Calu3 (cell line): ENCODE measurements around the gene IL17REL. TPM values are rescaled to one million over a fixed set of nuclear protein-coding genes. Genes with fewer than 3 reads are reported as not detected.

ENCODE experiments used
- BruUV-seq: library from RNA; stranded (reverse); fragments of 400-500 nt; replicated peaks from 2 replicates; lab custom pipeline; 2021; lab: Mats Ljungman, UMichigan
- CTCF ChIA-PET: fragments of 300-600 bp; sonication (Branson Sonifier 250); formaldehyde crosslinking; loops from one replicate; lab custom pipeline; 2022; ENCODE audit warnings: antibody characterized with exemption; lab: Charles Lee
- DNase-seq: peaks from one replicate; pipeline ENCODE4 v3.0.0; 2022
- H3K27ac Mint-ChIP-seq: one replicate; pipeline ENCODE4 v1.8.0; 2022; ENCODE audit warnings: mixed read lengths; ENCODE audit not compliant: unreplicated experiment
- H3K27me3 Mint-ChIP-seq: one replicate; pipeline ENCODE4 v1.8.0; 2022; ENCODE audit warnings: mixed read lengths; ENCODE audit not compliant: unreplicated experiment
- H3K36me3 Mint-ChIP-seq: one replicate; pipeline ENCODE4 v1.8.0; 2022; ENCODE audit warnings: mild to moderate bottlenecking, moderate library complexity, mixed read lengths; ENCODE audit not compliant: insufficient read depth, unreplicated experiment
- H3K4me1 Mint-ChIP-seq: one replicate; pipeline ENCODE4 v1.8.0; 2022; ENCODE audit warnings: mild to moderate bottlenecking, low read depth, mixed read lengths; ENCODE audit not compliant: unreplicated experiment
- H3K4me3 Mint-ChIP-seq: one replicate; pipeline ENCODE4 v1.8.0; 2022; ENCODE audit warnings: mild to moderate bottlenecking, low read depth, moderate library complexity, mixed read lengths; ENCODE audit not compliant: unreplicated experiment
- H3K9me3 Mint-ChIP-seq: one replicate; pipeline ENCODE4 v1.8.0; 2022; ENCODE audit warnings: low read depth, mixed read lengths; ENCODE audit not compliant: unreplicated experiment
- intact Hi-C: fragments of 100-400 bp; cut with micrococcal nuclease; formaldehyde crosslinking; loops from one replicate; pipeline ENCODE4 v1.10.0; 2022; ENCODE audit not compliant: unreplicated experiment
- total RNA-seq: library from RNA; stranded (reverse); gene quantifications from 2 replicates; pipeline ENCODE4 v1.2.3, GENCODE V29; 2022
- TF ChIP-seq, protein P1 (sequence below): fragments of 200-600 bp; IDR thresholded peaks from one replicate; pipeline ENCODE4 v1.8.0; 2022; ENCODE audit warnings: antibody characterized with exemption; ENCODE audit not compliant: unreplicated experiment

The IL17REL gene
- total RNA-seq, 1 experiment from 2014 or later: not detected

DNA sequence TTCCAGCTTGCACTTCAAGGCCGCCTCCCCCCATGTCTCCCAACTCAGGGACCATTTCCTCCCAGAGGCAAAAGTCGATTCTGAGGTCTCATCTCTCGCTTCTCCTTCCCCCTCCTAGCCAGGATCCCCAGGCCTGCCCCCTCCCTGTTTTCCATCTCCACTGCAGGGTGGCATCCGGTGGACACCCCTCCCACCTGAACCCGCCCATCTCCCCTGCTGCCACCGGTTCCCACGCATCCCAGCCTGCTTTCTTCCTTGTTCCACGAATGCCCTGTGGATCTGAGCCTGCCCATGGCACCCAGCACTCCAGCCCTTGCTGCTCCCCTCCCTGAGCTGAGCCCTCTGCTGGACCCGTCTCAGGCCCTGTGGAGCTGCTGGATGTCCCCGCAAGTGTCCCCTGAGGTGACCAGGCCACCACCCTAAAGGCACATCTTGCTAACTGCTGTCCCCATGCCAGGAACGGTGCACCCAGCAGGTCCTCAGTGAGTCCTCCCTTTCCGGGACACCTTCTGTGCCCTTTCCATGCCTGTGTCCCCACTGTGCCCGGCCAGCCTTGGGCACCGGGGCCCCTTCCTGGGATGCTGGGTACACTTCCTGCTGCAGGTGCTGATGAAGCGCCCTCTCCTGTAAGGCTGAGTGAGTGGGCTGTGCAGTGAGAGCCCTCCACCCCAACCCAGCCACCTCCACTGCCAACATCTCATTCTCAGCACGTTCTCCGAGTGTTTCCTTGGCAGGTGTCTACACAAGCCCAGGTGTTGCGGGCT, 936 bp downstream of the IL17REL start:
- Mint-ChIP-seq H3K4me3 (peak overlapping the region; percentile 42), H3K27me3 (peaks cover 32% of the 10 kb centered on the region), H3K4me1 (peaks cover 16% of the 10 kb centered on the region), H3K27ac (no peak overlapping the region), H3K36me3 (peaks cover 1% of the 10 kb centered on the region), H3K9me3 (no peaks in the 10 kb centered on the region)
- DNase-seq: no peak
- CTCF ChIA-PET: interaction anchor here (0.6 kb wide), 1 partner anchor 41 kb away, joined by 3 read pairs; no protein-coding TSS in a partner anchor
- intact Hi-C loops: loop anchor here (5.0 kb wide), 1 partner anchor 79 kb away; no protein-coding TSS in a partner anchor
- BruUV-seq: no TSS peak
- TF ChIP-seq, protein P1, sequence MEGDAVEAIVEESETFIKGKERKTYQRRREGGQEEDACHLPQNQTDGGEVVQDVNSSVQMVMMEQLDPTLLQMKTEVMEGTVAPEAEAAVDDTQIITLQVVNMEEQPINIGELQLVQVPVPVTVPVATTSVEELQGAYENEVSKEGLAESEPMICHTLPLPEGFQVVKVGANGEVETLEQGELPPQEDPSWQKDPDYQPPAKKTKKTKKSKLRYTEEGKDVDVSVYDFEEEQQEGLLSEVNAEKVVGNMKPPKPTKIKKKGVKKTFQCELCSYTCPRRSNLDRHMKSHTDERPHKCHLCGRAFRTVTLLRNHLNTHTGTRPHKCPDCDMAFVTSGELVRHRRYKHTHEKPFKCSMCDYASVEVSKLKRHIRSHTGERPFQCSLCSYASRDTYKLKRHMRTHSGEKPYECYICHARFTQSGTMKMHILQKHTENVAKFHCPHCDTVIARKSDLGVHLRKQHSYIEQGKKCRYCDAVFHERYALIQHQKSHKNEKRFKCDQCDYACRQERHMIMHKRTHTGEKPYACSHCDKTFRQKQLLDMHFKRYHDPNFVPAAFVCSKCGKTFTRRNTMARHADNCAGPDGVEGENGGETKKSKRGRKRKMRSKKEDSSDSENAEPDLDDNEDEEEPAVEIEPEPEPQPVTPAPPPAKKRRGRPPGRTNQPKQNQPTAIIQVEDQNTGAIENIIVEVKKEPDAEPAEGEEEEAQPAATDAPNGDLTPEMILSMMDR: no peak

DNA sequence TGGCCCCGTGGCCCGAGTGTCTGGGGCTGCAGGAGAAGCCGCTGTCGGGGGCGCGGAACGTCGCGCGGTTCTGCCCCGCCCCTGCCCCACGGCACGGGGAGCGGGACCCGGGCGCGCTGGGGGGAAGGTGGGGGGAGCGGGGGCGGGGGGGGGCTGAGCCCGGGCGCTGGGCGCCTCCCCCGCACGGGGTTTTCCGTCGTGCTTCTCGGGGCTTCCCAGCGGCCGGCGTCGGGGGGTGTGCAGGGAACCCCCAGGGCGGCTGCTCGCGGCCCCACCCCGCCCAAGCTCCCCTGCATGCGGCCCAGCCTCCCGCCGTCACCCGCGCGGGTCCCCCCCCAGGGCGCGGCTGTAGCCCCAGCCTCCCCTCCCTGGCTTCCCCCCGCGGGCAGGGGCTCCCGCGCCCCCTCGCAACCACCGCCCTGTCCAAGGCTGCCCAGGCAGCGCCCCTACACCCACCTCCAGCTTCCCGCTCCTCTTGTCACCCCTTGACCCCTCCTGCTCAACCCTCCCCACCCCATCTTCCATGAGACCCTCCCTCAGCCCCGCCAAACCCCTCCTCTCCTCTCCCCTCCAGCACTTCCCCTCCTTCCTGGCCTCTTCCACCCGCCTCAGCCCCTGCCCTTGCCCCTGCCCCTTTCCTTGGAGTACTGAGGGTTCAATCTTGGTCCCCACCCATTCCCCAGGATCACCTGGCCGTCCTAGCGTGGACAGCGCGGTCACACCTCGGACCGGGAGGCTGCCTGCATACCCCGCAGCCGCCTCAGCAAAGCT, 1.7 kb downstream of the IL17REL start:
- Mint-ChIP-seq H3K36me3 (peaks cover 5% of the 10 kb centered on the region), H3K27ac (no peak overlapping the region), H3K27me3 (peaks cover 32% of the 10 kb centered on the region), H3K4me1 (peaks cover 23% of the 10 kb centered on the region), H3K4me3 (peak overlapping the region; percentile 42), H3K9me3 (no peaks in the 10 kb centered on the region)
- no TSS peak for BruUV-seq
- intact Hi-C loops: loop anchor here (5.0 kb wide), 1 partner anchor 79 kb away; no protein-coding TSS in a partner anchor
- TF ChIP-seq, protein P1: no peak
- DNase-seq: no peak
- CTCF ChIA-PET: no interaction called here

DNA sequence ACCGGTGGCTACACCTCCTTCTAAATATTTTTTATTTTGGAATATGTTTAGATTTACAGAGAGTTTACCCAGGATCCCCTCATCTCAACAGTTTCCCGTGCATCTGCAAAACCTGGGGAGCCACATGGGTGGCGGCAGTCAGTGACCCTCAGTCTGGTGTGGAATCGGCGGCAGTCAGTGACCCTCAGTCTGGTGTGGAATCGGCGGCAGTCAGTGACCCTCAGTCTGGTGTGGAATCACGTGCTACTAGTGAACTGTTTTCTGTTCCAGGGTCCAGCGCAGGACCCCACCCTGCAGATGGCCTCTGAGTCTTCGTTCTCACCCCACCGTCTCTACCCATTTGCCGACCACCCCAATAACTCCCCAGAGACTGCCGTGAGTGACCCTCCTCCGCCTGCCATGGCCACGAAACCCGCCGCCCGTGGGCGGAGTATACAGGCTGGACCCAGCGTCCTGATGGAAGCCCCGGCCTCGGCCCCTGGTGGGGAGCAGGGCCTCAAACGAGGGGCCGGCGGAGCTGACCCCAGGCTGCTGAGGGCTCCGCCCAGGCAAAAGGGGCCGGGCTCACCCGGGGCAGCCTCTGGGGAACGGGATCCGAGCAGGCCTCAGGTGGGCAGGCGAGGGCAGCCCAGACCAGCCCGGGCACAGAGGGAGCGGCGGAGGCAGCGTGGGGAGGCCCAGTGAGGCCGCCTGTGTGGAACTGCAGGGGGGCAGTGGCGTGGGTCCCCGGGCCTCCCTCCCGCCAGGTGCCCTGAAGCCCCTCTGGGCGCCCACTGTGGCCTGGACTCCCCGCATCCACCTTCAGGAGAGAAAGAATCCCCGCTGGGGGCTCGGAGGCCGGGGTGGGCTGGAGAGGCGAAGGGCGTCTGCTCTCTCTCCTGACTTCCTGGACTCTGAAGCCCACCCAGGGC, 2.5 kb downstream of the IL17REL start:
- Mint-ChIP-seq H3K4me3 (no peak overlapping the region), H3K4me1 (peaks cover 23% of the 10 kb centered on the region), H3K36me3 (peaks cover 5% of the 10 kb centered on the region), H3K27ac (no peak overlapping the region), H3K27me3 (peaks cover 32% of the 10 kb centered on the region), H3K9me3 (no peaks in the 10 kb centered on the region)
- TF ChIP-seq, protein P1: no peak
- intact Hi-C loops: loop anchor here (5.0 kb wide), 1 partner anchor 78 kb away; no protein-coding TSS in a partner anchor
- DNase-seq: no peak
- CTCF ChIA-PET: no interaction called here
- BruUV-seq: no TSS peak

DNA sequence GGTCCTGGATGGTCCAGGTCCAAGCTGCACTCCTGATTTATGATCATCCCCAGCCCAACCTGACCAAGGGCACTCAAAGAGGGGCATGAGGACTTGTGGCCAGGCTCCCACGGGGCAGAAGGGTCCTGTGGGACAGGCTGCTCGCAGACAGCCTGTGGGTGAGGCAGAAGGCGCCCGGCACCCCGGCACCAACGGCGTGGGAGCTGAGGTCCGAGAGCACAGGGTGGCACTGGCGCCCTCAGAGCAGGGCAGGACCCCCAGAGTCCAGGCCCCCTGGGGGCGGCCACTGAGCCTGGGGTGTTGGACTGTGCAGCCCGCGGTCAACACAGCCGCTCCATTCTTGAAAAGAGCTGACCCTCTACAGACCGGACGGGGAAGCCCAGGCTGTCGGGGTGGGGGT, 3.3 kb downstream of the IL17REL start:
- no TSS peak for BruUV-seq
- DNase-seq: no peak
- intact Hi-C loops: no loop called here
- H3K4me1 Mint-ChIP-seq: peaks cover 23% of the 10 kb centered on the region
- H3K9me3 Mint-ChIP-seq: no peaks in the 10 kb centered on the region
- peaks cover 32% of the 10 kb centered on the region for H3K27me3 Mint-ChIP-seq
- CTCF ChIA-PET: no interaction called here
- peaks cover 5% of the 10 kb centered on the region for H3K36me3 Mint-ChIP-seq
- H3K4me3 Mint-ChIP-seq: no peak overlapping the region
- H3K27ac Mint-ChIP-seq: no peak overlapping the region
- TF ChIP-seq, protein P1: no peak
